HL-60 (cell line): ENCODE results near the gene MAGI2.

Source experiments
- CTCF ChIP-seq: IDR thresholded peaks from one replicate; pipeline ENCODE4 v1.5.1; 2011; ENCODE audit warnings: low read length, control low read depth, inconsistent platforms; ENCODE audit not compliant: insufficient read depth
- POLR2AphosphoS5 ChIP-seq: IDR thresholded peaks from 2 replicates; pipeline ENCODE4 v1.6.1; 2012; ENCODE audit warnings: low read depth
- SPI1 ChIP-seq: IDR thresholded peaks from 2 replicates; pipeline ENCODE4 v1.6.1; 2012; ENCODE audit warnings: low read depth, mild to moderate bottlenecking, borderline replicate concordance
- TF ChIP-seq, protein P1 (sequence below): IDR thresholded peaks from 2 replicates; pipeline ENCODE4 v1.6.1; 2012; ENCODE audit warnings: low read depth; ENCODE audit not compliant: insufficient replicate concordance

- TF ChIP-seq CTCF (no peak), POLR2AphosphoS5 (no peak), SPI1 (no peak)
- TF ChIP-seq, protein P1, sequence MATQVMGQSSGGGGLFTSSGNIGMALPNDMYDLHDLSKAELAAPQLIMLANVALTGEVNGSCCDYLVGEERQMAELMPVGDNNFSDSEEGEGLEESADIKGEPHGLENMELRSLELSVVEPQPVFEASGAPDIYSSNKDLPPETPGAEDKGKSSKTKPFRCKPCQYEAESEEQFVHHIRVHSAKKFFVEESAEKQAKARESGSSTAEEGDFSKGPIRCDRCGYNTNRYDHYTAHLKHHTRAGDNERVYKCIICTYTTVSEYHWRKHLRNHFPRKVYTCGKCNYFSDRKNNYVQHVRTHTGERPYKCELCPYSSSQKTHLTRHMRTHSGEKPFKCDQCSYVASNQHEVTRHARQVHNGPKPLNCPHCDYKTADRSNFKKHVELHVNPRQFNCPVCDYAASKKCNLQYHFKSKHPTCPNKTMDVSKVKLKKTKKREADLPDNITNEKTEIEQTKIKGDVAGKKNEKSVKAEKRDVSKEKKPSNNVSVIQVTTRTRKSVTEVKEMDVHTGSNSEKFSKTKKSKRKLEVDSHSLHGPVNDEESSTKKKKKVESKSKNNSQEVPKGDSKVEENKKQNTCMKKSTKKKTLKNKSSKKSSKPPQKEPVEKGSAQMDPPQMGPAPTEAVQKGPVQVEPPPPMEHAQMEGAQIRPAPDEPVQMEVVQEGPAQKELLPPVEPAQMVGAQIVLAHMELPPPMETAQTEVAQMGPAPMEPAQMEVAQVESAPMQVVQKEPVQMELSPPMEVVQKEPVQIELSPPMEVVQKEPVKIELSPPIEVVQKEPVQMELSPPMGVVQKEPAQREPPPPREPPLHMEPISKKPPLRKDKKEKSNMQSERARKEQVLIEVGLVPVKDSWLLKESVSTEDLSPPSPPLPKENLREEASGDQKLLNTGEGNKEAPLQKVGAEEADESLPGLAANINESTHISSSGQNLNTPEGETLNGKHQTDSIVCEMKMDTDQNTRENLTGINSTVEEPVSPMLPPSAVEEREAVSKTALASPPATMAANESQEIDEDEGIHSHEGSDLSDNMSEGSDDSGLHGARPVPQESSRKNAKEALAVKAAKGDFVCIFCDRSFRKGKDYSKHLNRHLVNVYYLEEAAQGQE: no peak
These were observed 1051.4 kb downstream of the MAGI2 start for GRCh38 chr7:78402096-78402495.
